Ascending aorta (tissue), 2 donors: ENCODE data around the gene HARBI1. TPM values are rescaled to one million over a fixed set of nuclear protein-coding genes. Genes with fewer than 3 reads are reported as not detected.

Experiments
- DNase-seq, 2 donors: peaks; one replicate each; pipeline ENCODE4 v3.0.0-alpha.2; 2019; ENCODE audit warnings: low spot score in 2 of 2
- H3K27ac ChIP-seq, 2 donors: fragments of 200-600 bp; sonication (generic); one replicate each; pipeline ENCODE4 v1.5.1; 2016 to 2017; ENCODE audit warnings: mild to moderate bottlenecking in 1 of 2
- H3K27me3 ChIP-seq: fragments of 200-600 bp; sonication (generic); one replicate; pipeline ENCODE4 v1.5.1; 2017
- H3K36me3 ChIP-seq, 2 donors: fragments of 200-600 bp; sonication (generic); one replicate each; pipeline ENCODE4 v1.5.1; 2016
- H3K4me1 ChIP-seq, 2 donors: fragments of 200-600 bp; sonication (generic); one replicate each; pipeline ENCODE4 v1.5.1; 2016 to 2017; ENCODE audit warnings: mild to moderate bottlenecking in 1 of 2
- H3K4me3 ChIP-seq, 2 donors: fragments of 200-600 bp; sonication (generic); one replicate each; pipeline ENCODE4 v1.5.1; 2016 to 2017; ENCODE audit warnings: mild to moderate bottlenecking in 1 of 2
- H3K9me3 ChIP-seq, 2 donors: fragments of 200-600 bp; sonication (generic); one replicate each; pipeline ENCODE4 v1.5.1; 2016
- intact Hi-C: fragments of 100-400 bp; cut with DNase I; formaldehyde crosslinking; loops from one replicate; pipeline ENCODE4 v1.15.1; 2023
- total RNA-seq: library from RNA; depleted of rRNA; stranded (reverse); fragments of >200 nt; gene quantifications from one replicate; pipeline ENCODE4 v1.1.0, GENCODE V29; 2016
- TF ChIP-seq, protein P1 (sequence below), 3 experiments: fragments of 200-600 bp in 2 of 3; fragments of 450-650 bp in 1 of 3; sonication (generic) in 2 of 3; IDR thresholded peaks; one replicate each; pipeline ENCODE4 v1.5.1; 2016 to 2019; ENCODE audit warnings: antibody characterized with exemption in 3 of 3, mild to moderate bottlenecking in 1 of 3, moderate library complexity in 1 of 3

HARBI1 gene
- total RNA-seq, 1 donor from 2014 or later = not detected

GRCh38 chr11:46609386-46609785 lies 7.6 kb downstream of the HARBI1 start:
- Histone ChIP-seq H3K4me3 (no peak overlapping the region), H3K4me1 (no peaks in the 10 kb centered on the region), H3K27me3 (no peaks in the 10 kb centered on the region), H3K9me3 (no peaks in the 10 kb centered on the region), H3K27ac (no peak overlapping the region), H3K36me3 (no peaks in the 10 kb centered on the region)
- TF ChIP-seq, protein P1, sequence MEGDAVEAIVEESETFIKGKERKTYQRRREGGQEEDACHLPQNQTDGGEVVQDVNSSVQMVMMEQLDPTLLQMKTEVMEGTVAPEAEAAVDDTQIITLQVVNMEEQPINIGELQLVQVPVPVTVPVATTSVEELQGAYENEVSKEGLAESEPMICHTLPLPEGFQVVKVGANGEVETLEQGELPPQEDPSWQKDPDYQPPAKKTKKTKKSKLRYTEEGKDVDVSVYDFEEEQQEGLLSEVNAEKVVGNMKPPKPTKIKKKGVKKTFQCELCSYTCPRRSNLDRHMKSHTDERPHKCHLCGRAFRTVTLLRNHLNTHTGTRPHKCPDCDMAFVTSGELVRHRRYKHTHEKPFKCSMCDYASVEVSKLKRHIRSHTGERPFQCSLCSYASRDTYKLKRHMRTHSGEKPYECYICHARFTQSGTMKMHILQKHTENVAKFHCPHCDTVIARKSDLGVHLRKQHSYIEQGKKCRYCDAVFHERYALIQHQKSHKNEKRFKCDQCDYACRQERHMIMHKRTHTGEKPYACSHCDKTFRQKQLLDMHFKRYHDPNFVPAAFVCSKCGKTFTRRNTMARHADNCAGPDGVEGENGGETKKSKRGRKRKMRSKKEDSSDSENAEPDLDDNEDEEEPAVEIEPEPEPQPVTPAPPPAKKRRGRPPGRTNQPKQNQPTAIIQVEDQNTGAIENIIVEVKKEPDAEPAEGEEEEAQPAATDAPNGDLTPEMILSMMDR (IDR thresholded peaks at IDR 0.05) = no peak
- no peak for DNase-seq
- intact Hi-C loops = no loop called here

DNA sequence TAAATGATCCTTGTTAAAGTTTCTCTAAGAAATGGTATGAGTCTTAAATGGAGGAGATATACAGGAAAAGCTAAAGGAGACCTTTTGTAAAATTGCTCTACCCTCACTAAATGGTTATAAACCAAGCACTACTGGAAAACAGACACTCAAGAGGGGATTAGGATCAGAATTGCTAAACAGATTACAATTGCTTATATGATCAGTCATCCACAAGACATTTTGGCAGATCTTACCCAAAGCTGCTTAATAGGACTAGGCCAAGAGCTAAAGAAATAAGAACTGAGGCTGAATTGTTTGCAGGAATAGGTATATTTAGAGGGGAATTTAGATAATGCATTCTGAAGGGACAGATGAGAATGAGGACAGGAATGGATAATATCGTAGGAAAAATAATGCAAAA lies 9.5 kb downstream of the HARBI1 start:
- no peak for DNase-seq
- H3K9me3 ChIP-seq = no peaks in the 10 kb centered on the region
- H3K27me3 ChIP-seq = no peaks in the 10 kb centered on the region
- intact Hi-C loops = no loop called here
- no peaks in the 10 kb centered on the region for H3K4me1 ChIP-seq
- peaks cover 0 to 4% of the 10 kb centered on the region in 2 donors for H3K36me3 ChIP-seq
- H3K27ac ChIP-seq = no peak overlapping the region
- TF ChIP-seq, protein P1 (IDR thresholded peaks at IDR 0.05) = no peak
- H3K4me3 ChIP-seq = no peak overlapping the region

DNA sequence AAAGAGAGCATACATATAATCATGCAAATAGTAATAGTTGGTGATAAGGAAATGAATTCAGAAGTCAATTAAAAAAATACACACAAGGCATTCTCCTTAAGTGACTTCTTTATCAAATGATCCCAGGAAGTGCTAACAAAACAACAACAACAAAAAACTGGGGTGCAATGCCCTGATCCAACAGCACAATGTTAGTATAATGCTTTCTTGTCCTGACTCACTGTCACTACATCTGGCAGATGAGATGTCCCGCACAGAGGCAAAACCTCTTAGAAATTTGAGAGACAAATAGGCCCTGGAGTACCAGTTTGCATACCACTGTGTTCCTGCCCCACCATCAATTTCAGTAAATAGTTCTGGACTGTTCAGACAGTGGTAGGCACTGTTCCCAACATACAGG lies 12.2 kb downstream of the HARBI1 start:
- intact Hi-C loops = no loop called here
- no peak overlapping the region for H3K27ac ChIP-seq
- DNase-seq = no peak
- H3K27me3 ChIP-seq = no peaks in the 10 kb centered on the region
- H3K36me3 ChIP-seq = peaks cover 0 to 4% of the 10 kb centered on the region in 2 donors
- H3K4me3 ChIP-seq = no peak overlapping the region
- no peaks in the 10 kb centered on the region for H3K9me3 ChIP-seq
- TF ChIP-seq, protein P1 (IDR thresholded peaks at IDR 0.05) = no peak
- no peaks in the 10 kb centered on the region for H3K4me1 ChIP-seq

- H3K9me3 ChIP-seq = no peaks in the 10 kb centered on the region
- no peak overlapping the region for H3K4me3 ChIP-seq
- TF ChIP-seq, protein P1 (IDR thresholded peaks at IDR 0.05) = no peak
- no peak overlapping the region for H3K27ac ChIP-seq
- H3K36me3 ChIP-seq = peaks cover 0 to 4% of the 10 kb centered on the region in 2 donors
- no peaks in the 10 kb centered on the region for H3K4me1 ChIP-seq
- intact Hi-C loops = no loop called here
- no peaks in the 10 kb centered on the region for H3K27me3 ChIP-seq
- DNase-seq = no peak
Measured at GRCh38 chr11:46603704-46604308, 13.2 kb downstream of the HARBI1 start.

- no peak overlapping the region for H3K4me3 ChIP-seq
- peaks cover 0 to 4% of the 10 kb centered on the region in 2 donors for H3K36me3 ChIP-seq
- H3K27ac ChIP-seq = no peak overlapping the region
- no peaks in the 10 kb centered on the region for H3K27me3 ChIP-seq
- DNase-seq = no peak
- intact Hi-C loops = no loop called here
- no peaks in the 10 kb centered on the region for H3K9me3 ChIP-seq
- H3K4me1 ChIP-seq = no peaks in the 10 kb centered on the region
- TF ChIP-seq, protein P1 (IDR thresholded peaks at IDR 0.05) = no peak
Measured at GRCh38 chr11:46601129-46601528, 15.9 kb downstream of the HARBI1 start.
